Mammary epithelial cell (primary cell): ENCODE results near the gene ATP13A3.

Source experiments
- EZH2 ChIP-seq: IDR thresholded peaks from 2 replicates; pipeline ENCODE4 v1.6.1; 2012; ENCODE audit warnings: low read length, inconsistent platforms, borderline replicate concordance
- TF ChIP-seq, protein P1 (sequence below), 2 donors: IDR thresholded peaks in 1 of 2; conservative IDR thresholded peaks in 1 of 2; 2 replicates each; pipeline ENCODE4 v1.5.1; 2011 to 2012; ENCODE audit warnings: inconsistent platforms in 2 of 2, low read length in 2 of 2, mild to moderate bottlenecking in 2 of 2, control low read depth in 1 of 2, low read depth in 1 of 2; ENCODE audit not compliant: insufficient read depth in 1 of 2; ENCODE audit errors: extremely low read depth in 1 of 2

DNA sequence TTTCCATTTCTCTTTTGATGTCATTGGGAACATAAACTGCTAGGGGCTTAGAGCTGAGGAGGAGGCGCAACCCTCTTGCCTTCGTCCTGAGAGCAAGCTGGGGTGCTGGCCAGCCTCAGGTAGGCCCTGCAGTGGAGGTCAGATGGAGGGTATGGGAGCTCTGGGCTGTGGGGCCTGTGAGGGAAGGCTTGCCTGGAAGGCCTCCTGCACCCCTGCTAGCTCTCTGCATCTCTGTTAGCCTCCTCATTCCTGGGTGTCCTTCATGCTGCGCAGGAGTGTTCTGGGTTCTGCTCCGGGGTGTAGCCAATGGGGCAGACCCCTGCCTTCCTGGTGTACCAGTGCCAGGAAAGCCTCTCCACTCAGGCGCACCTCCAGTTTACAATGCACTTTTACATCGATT lies 99.5 kb downstream of the ATP13A3 start:
- TF ChIP-seq, protein P1, sequence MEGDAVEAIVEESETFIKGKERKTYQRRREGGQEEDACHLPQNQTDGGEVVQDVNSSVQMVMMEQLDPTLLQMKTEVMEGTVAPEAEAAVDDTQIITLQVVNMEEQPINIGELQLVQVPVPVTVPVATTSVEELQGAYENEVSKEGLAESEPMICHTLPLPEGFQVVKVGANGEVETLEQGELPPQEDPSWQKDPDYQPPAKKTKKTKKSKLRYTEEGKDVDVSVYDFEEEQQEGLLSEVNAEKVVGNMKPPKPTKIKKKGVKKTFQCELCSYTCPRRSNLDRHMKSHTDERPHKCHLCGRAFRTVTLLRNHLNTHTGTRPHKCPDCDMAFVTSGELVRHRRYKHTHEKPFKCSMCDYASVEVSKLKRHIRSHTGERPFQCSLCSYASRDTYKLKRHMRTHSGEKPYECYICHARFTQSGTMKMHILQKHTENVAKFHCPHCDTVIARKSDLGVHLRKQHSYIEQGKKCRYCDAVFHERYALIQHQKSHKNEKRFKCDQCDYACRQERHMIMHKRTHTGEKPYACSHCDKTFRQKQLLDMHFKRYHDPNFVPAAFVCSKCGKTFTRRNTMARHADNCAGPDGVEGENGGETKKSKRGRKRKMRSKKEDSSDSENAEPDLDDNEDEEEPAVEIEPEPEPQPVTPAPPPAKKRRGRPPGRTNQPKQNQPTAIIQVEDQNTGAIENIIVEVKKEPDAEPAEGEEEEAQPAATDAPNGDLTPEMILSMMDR (conservative IDR thresholded peaks at IDR 0.05 in 1 of 2, IDR thresholded peaks at IDR 0.05 in 1 of 2; ENCODE audit: extremely low read depth in 1 of 2, insufficient read depth in 1 of 2, low read depth in 1 of 2, low read length in 2 of 2), result no peak
- TF ChIP-seq EZH2, result no peak
